ENCODE results near the gene ABCA5. TPM values are rescaled to one million over a fixed set of nuclear protein-coding genes. Genes with fewer than 3 reads are reported as not detected.

Gene ABCA5
- total and polyA plus RNA-seq, 2 of the 13 experiments (the other 11 are each of a cell fraction or from before 2014, with no cell fraction given), result 9.7 to 10.1 TPM

GRCh38 chr17:69323806-69324205 is 3.1 kb downstream of the ABCA5 start:
- Histone ChIP-seq H4K20me1 (ENCODE audit: insufficient read depth, low read length) (no peaks in the 10 kb centered on the region), H3K27me3 (ENCODE audit: control insufficient read depth in 1 of 2, insufficient read depth in 2 of 2, low read length in 2 of 2) (no peaks in the 10 kb centered on the region; a peak in 2 of 5 replicates), H2AFZ (ENCODE audit: low read length) (no peak overlapping the region), H3K36me3 (replicated peaks in 1 of 2; ENCODE audit: control insufficient read depth in 1 of 2, insufficient read depth in 2 of 2, low read length in 2 of 2) (no peaks in the 10 kb centered on the region), H3K27ac (ENCODE audit: extremely low read length, insufficient read depth, low read length) (no peak overlapping the region), H3K9ac (ENCODE audit: insufficient read depth, low read depth, low read length) (no peak overlapping the region), H3K4me3 (replicated peaks in 1 of 3; ENCODE audit: insufficient read depth in 1 of 3, low read depth in 2 of 3, low read length in 3 of 3) (no peak overlapping the region), H3K4me2 (ENCODE audit: low read depth, low read length) (no peak overlapping the region), H3K79me2 (ENCODE audit: insufficient read depth, low read length) (no peaks in the 10 kb centered on the region), H3K9me3 (ENCODE audit: low read length) (no peaks in the 10 kb centered on the region), H3K4me1 (ENCODE audit: insufficient read depth, low read length) (peaks cover 34% of the 10 kb centered on the region)
- TF ChIP-seq RFX1 (IDR thresholded peaks at IDR 0.05) (no peak), ZNF572 (CRISPR knock-in tag; IDR thresholded peaks at IDR 0.05) (no peak), FOSL2 (CRISPR knock-in tag; IDR thresholded peaks at IDR 0.05) (no peak), ZNF781 (CRISPR knock-in tag; IDR thresholded peaks at IDR 0.05; ENCODE audit: borderline replicate concordance, not compliant biosample characterization) (no peak), ZNF660 (CRISPR knock-in tag; IDR thresholded peaks at IDR 0.05; ENCODE audit: borderline replicate concordance, low read depth) (no peak), MXD4 (CRISPR knock-in tag; IDR thresholded peaks at IDR 0.05) (no peak), IRF9 (CRISPR knock-in tag; IDR thresholded peaks at IDR 0.05; ENCODE audit: borderline replicate concordance) (no peak), ZNF710 (CRISPR knock-in tag; IDR thresholded peaks at IDR 0.05; ENCODE audit: borderline replicate concordance) (no peak), ZNF33B (CRISPR knock-in tag; IDR thresholded peaks at IDR 0.05) (no peak), ISL2 (CRISPR knock-in tag; IDR thresholded peaks at IDR 0.05) (no peak), HES4 (CRISPR knock-in tag; IDR thresholded peaks at IDR 0.05; ENCODE audit: borderline replicate concordance) (no peak), XRCC5 (optimal IDR thresholded peaks at IDR 0.05; ENCODE audit: low read length) (no peak), ZNF407 (CRISPR knock-in tag; IDR thresholded peaks at IDR 0.05; ENCODE audit: not compliant biosample characterization) (no peak)
- no TSS peak for BruUV-seq (replicated peaks)
- ATAC-seq, result no peak
- POLR2A ChIA-PET, result no interaction called here
- CTCF ChIA-PET (ENCODE audit: low intra/inter-chr PET ratio, low total read pairs), result no interaction called here
- intact Hi-C loops (cut with micrococcal nuclease; ENCODE audit: unreplicated experiment) (no loop called here), in situ Hi-C loops (cut with HindIII; ENCODE audit: extremely low pct_ligation_motif_present, low pct_unique_long_range_greater_than_20kb) (no loop called here)
- WGBS (ENCODE audit: low lambda C conversion rate), result 21% methylated on average over 1 of the region's 1 CpG
- FAIRE-seq, result no peak
- no peak for DNase-seq (ENCODE audit: low spot score)
